KOPT-K1 (cell line): Measurements from ENCODE around the gene C19orf38.
A peak's percentile ranks its signal among the peaks of the same experiment; 100 is the strongest.
"Not testable (repeated sequence)": the region's sequence is repeated elsewhere in the genome, so short reads cannot be mapped to it uniquely, and the experiment has no call there.

Source experiments
- H3K27ac ChIP-seq: fragments of 200-600 bp; sonication (generic); 2 replicates; pipeline ENCODE4 v1.5.1; 2016; ENCODE audit warnings: antibody characterized with exemption, mild to moderate bottlenecking, low read depth, low read length; ENCODE audit not compliant: poor library complexity, severe bottlenecking
- H3K36me3 ChIP-seq: fragments of 200-600 bp; sonication (generic); 2 replicates; pipeline ENCODE4 v1.5.1; 2017; ENCODE audit warnings: antibody characterized with exemption, mild to moderate bottlenecking, low read length, moderate library complexity; ENCODE audit not compliant: insufficient read depth
- H3K9me3 ChIP-seq: fragments of 200-600 bp; sonication (generic); 2 replicates; pipeline ENCODE4 v1.5.1; 2017; ENCODE audit warnings: antibody characterized with exemption, low read length, mild to moderate bottlenecking; ENCODE audit not compliant: insufficient read depth, poor library complexity, severe bottlenecking

Gene C19orf38

GRCh38 chr19:10872546-10873107, 24.4 kb downstream of the C19orf38 start:
- Histone ChIP-seq H3K27ac (peak overlapping the region; percentile 75), H3K36me3 (no peaks in the 10 kb centered on the region), H3K9me3 (no peaks in the 10 kb centered on the region)

- Histone ChIP-seq H3K36me3 (no peaks in the 10 kb centered on the region), H3K27ac (no peak overlapping the region), H3K9me3 (no peaks in the 10 kb centered on the region)
Observed at GRCh38 chr19:10874024-10874423, 25.8 kb downstream of the C19orf38 start.

GRCh38 chr19:10876459-10877240, 28.4 kb downstream of the C19orf38 start:
- H3K27ac ChIP-seq = peak overlapping the region; percentile 5
- H3K9me3 ChIP-seq = no peaks in the 10 kb centered on the region
- no peaks in the 10 kb centered on the region for H3K36me3 ChIP-seq

GRCh38 chr19:10877608-10878007, 29.4 kb downstream of the C19orf38 start:
- H3K9me3 ChIP-seq, H3K36me3 ChIP-seq: not testable (repeated sequence)
- peak overlapping the region; percentile 53 for H3K27ac ChIP-seq

- H3K36me3 ChIP-seq = no peaks in the 10 kb centered on the region; the same call in 1 of the 2 replicates
- peak overlapping the region; percentile 53 for H3K27ac ChIP-seq
- no peaks in the 10 kb centered on the region for H3K9me3 ChIP-seq
Observed at GRCh38 chr19:10878253-10878652, 30.0 kb downstream of the C19orf38 start.

- H3K9me3 ChIP-seq = no peaks in the 10 kb centered on the region
- H3K36me3 ChIP-seq = no peaks in the 10 kb centered on the region; the same call in 1 of the 2 replicates
- H3K27ac ChIP-seq = no peak overlapping the region
Observed at GRCh38 chr19:10881403-10882107, 33.3 kb downstream of the C19orf38 start.

- Histone ChIP-seq H3K9me3 (no peaks in the 10 kb centered on the region), H3K36me3 (no peaks in the 10 kb centered on the region; the same call in 1 of the 2 replicates), H3K27ac (no peak overlapping the region)
Observed at GRCh38 chr19:10882108-10882457, 33.9 kb downstream of the C19orf38 start.

- Histone ChIP-seq H3K9me3 (no peaks in the 10 kb centered on the region), H3K36me3 (no peaks in the 10 kb centered on the region; the same call in 1 of the 2 replicates), H3K27ac (no peak overlapping the region)
Observed at GRCh38 chr19:10884274-10884673, 36.1 kb downstream of the C19orf38 start.

GRCh38 chr19:10885201-10886169, 37.3 kb downstream of the C19orf38 start:
- H3K36me3 ChIP-seq = no peaks in the 10 kb centered on the region; the same call in 1 of the 2 replicates
- no peaks in the 10 kb centered on the region for H3K9me3 ChIP-seq
- H3K27ac ChIP-seq = no peak overlapping the region

- no peaks in the 10 kb centered on the region for H3K9me3 ChIP-seq
- H3K36me3 ChIP-seq = no peaks in the 10 kb centered on the region; the same call in 1 of the 2 replicates
- no peak overlapping the region for H3K27ac ChIP-seq
Observed at GRCh38 chr19:10887616-10888367, 39.6 kb downstream of the C19orf38 start.

GRCh38 chr19:10888421-10888866, 40.2 kb downstream of the C19orf38 start:
- no peaks in the 10 kb centered on the region for H3K36me3 ChIP-seq
- H3K9me3 ChIP-seq = no peaks in the 10 kb centered on the region
- no peak overlapping the region for H3K27ac ChIP-seq

GRCh38 chr19:10889880-10890279, 41.7 kb downstream of the C19orf38 start:
- no peaks in the 10 kb centered on the region for H3K36me3 ChIP-seq
- H3K9me3 ChIP-seq = no peaks in the 10 kb centered on the region
- H3K27ac ChIP-seq = no peak overlapping the region

- Histone ChIP-seq H3K9me3 (no peaks in the 10 kb centered on the region), H3K36me3 (0 out of 2 replicates have a peak, but pooled peaks cover 5% of the 10 kb centered on the region), H3K27ac (no peak overlapping the region)
Observed at GRCh38 chr19:10891405-10892086, 43.3 kb downstream of the C19orf38 start.
